Glutamatergic neuron (in vitro differentiated cells): ENCODE data around the gene TMEM108. TPM values are rescaled to one million over a fixed set of nuclear protein-coding genes. Genes with fewer than 3 reads are reported as not detected.

Source experiments
- DNase-seq: peaks from one replicate; pipeline ENCODE4 v3.0.0; 2022
- H3K27ac Mint-ChIP-seq: one replicate; pipeline ENCODE4 v1.8.0; 2020; ENCODE audit warnings: mild to moderate bottlenecking, mixed read lengths, inconsistent platforms; ENCODE audit not compliant: unreplicated experiment
- H3K27me3 Mint-ChIP-seq: one replicate; pipeline ENCODE4 v1.8.0; 2020; ENCODE audit warnings: mild to moderate bottlenecking, moderate library complexity, mixed read lengths, inconsistent platforms; ENCODE audit not compliant: unreplicated experiment
- H3K36me3 Mint-ChIP-seq: one replicate; pipeline ENCODE4 v1.8.0; 2020; ENCODE audit warnings: mild to moderate bottlenecking, mixed read lengths, inconsistent platforms; ENCODE audit not compliant: unreplicated experiment
- H3K4me1 Mint-ChIP-seq: one replicate; pipeline ENCODE4 v1.8.0; 2020; ENCODE audit warnings: mild to moderate bottlenecking, low read depth, mixed read lengths, inconsistent platforms; ENCODE audit not compliant: unreplicated experiment
- H3K4me3 Mint-ChIP-seq: one replicate; pipeline ENCODE4 v1.8.0; 2020; ENCODE audit warnings: mild to moderate bottlenecking, mixed read lengths, inconsistent platforms; ENCODE audit not compliant: unreplicated experiment
- H3K9me3 Mint-ChIP-seq: one replicate; pipeline ENCODE4 v1.8.0; 2020; ENCODE audit warnings: mild to moderate bottlenecking, moderate library complexity, mixed read lengths, inconsistent platforms; ENCODE audit not compliant: unreplicated experiment
- total RNA-seq: library from RNA; stranded (reverse); fragmentation: NEBNext Ultra II Directional; extraction: Animal tissue kit (Norgen Biotek cat#: 25700); gene quantifications from one replicate; pipeline ENCODE4 v1.2.1, GENCODE V29; 2021; ENCODE audit not compliant: unreplicated experiment
- TF ChIP-seq, protein P1 (sequence below): fragments of 200-600 bp; sonication (generic); IDR thresholded peaks from one replicate; pipeline ENCODE4 v1.5.0; 2021; ENCODE audit not compliant: partially characterized antibody, unreplicated experiment

The TMEM108 gene
- total RNA-seq, 1 donor from 2014 or later = 9.0 TPM

DNA sequence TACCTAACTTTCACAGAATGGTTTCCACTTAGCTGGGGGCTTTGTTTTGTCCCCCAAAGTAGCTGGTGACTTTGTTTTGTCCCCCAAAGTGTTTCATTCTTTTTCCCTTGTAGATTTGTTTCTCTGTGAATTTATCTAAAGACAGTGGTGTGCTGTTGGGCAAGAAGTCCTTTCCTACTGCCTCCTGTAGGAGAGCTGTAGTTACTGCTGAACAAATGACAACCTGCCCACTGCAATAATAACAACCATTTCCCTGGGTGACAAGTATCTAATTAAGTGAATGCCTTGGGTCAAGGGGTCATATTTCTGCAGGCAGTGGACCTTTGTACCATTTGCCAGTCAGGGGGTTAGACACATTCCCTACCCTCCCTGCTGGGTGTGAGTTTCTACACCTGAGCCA lies 236.3 kb downstream of the TMEM108 start:
- Mint-ChIP-seq H3K27ac (no peak overlapping the region), H3K36me3 (no peaks in the 10 kb centered on the region), H3K27me3 (peaks cover 2% of the 10 kb centered on the region), H3K9me3 (peaks cover 2% of the 10 kb centered on the region), H3K4me3 (no peak overlapping the region), H3K4me1 (peaks cover 12% of the 10 kb centered on the region)
- TF ChIP-seq, protein P1, sequence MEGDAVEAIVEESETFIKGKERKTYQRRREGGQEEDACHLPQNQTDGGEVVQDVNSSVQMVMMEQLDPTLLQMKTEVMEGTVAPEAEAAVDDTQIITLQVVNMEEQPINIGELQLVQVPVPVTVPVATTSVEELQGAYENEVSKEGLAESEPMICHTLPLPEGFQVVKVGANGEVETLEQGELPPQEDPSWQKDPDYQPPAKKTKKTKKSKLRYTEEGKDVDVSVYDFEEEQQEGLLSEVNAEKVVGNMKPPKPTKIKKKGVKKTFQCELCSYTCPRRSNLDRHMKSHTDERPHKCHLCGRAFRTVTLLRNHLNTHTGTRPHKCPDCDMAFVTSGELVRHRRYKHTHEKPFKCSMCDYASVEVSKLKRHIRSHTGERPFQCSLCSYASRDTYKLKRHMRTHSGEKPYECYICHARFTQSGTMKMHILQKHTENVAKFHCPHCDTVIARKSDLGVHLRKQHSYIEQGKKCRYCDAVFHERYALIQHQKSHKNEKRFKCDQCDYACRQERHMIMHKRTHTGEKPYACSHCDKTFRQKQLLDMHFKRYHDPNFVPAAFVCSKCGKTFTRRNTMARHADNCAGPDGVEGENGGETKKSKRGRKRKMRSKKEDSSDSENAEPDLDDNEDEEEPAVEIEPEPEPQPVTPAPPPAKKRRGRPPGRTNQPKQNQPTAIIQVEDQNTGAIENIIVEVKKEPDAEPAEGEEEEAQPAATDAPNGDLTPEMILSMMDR = no peak
- DNase-seq = no peak

DNA sequence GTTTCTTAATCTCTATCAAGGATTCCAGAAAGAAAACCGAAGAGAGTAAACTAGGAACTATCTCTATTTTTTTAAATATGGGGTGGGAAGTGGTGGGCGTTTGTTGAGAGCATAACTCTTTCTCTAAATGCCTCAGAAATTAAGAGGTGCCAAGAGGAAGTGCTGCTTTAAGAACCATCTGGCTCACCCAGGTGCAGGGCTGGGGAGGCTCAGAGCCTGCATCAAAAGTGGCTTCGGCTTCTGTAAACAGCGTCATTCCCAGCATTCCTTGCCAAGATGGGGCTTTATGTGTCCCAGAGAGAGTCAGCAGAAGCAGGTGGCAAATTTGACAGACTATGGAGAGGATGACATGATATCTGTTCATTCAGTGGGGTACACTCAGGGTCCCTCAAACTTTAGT lies 238.4 kb downstream of the TMEM108 start:
- H3K9me3 Mint-ChIP-seq = no peaks in the 10 kb centered on the region
- no peak for DNase-seq
- no peaks in the 10 kb centered on the region for H3K27me3 Mint-ChIP-seq
- TF ChIP-seq, protein P1 = no peak
- no peak overlapping the region for H3K27ac Mint-ChIP-seq
- H3K4me1 Mint-ChIP-seq = peaks cover 3% of the 10 kb centered on the region
- no peaks in the 10 kb centered on the region for H3K36me3 Mint-ChIP-seq
- H3K4me3 Mint-ChIP-seq = no peak overlapping the region

DNA sequence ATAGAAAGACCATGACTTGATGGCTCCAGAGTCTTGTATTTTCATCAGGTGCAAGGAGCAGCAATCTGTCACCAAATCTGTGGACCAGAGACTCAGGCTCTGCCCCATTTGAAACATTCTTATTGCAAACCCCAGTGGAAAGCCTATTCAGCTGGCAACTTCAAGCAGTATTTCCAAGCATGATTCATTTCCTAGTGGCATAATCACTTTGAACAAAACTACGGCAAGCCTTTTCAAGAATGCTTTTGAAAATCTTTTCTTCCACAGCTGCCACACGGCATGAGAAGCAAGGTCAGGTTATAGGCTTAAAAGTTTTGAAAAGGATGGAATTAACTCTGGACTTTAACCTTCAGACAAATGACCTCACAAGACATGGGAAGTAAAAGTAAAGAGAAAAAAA lies 239.6 kb downstream of the TMEM108 start:
- DNase-seq = no peak
- Mint-ChIP-seq H3K27me3 (no peaks in the 10 kb centered on the region), H3K36me3 (no peaks in the 10 kb centered on the region), H3K4me3 (no peak overlapping the region), H3K4me1 (no peaks in the 10 kb centered on the region), H3K27ac (no peak overlapping the region), H3K9me3 (no peaks in the 10 kb centered on the region)
- TF ChIP-seq, protein P1 = no peak

DNA sequence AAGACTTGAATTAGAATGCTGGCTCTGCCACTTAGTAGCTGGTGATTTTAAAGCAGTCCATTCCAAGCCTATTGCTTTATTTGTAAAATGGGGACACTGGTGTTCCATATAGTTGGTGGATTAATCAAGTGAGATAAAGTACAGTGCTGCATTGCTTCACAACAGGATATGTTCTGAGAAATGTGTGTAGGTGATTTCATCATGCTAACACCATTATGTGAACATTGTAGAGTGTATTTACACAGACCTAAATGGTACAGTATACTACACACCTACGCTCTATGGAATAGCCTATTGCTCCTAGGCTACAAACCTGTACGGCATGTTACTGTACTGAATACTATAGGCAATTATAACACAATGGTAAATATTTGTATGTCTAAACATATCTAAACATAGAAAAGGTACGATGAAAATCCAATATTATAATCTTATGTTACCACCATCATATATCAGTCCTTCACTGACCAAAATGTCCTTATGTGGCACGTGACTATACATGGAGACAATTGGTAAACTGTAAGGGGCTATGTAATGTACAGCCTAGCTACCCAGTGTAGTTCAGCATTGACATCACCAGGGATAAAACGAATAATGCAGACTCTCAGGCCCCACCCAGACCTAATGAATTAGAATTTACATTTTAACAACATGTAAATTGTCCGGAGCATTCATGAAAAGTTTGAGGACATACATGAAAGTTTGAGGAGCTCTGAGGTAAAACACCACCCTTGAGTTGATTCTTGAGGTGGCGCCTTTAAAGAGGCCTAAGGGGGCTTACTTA lies 240.3 kb downstream of the TMEM108 start:
- H3K9me3 Mint-ChIP-seq = no peaks in the 10 kb centered on the region
- no peak overlapping the region for H3K27ac Mint-ChIP-seq

DNA sequence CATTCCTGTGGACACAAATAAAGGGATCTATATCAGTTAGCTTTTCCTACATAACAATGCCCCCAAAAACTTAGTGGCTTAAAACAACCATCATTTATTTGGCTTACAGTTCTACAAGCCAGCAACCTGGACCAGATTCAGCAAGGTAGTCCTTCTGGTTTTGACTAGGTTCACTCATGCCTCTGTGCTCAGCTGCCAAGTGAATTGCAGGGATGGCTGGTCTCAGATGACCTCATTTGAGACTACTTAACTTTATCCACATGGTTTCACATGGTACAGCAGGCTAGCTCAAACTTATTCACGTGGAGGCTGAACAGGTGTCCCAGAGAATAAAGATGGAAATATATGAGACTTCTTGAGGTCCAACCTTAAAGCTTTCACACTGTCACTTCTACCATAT lies 242.4 kb downstream of the TMEM108 start:
- H3K9me3 Mint-ChIP-seq = no peaks in the 10 kb centered on the region
- no peak overlapping the region for H3K27ac Mint-ChIP-seq
- no peaks in the 10 kb centered on the region for H3K27me3 Mint-ChIP-seq
- H3K36me3 Mint-ChIP-seq = no peaks in the 10 kb centered on the region
- TF ChIP-seq, protein P1 = no peak
- no peak for DNase-seq
- H3K4me1 Mint-ChIP-seq = no peaks in the 10 kb centered on the region
- H3K4me3 Mint-ChIP-seq = no peak overlapping the region

More for the DNA sequence above, 240.3 kb downstream of the TMEM108 start:
- no peaks in the 10 kb centered on the region for H3K36me3 Mint-ChIP-seq
- DNase-seq = no peak
- TF ChIP-seq, protein P1 = no peak
- H3K4me1 Mint-ChIP-seq = no peaks in the 10 kb centered on the region
- no peak overlapping the region for H3K4me3 Mint-ChIP-seq
- no peaks in the 10 kb centered on the region for H3K27me3 Mint-ChIP-seq
